ENCODE measurements around the gene PLCL1. TPM values are rescaled to one million over a fixed set of nuclear protein-coding genes. Genes with fewer than 3 reads are reported as not detected.

The PLCL1 gene
- total RNA-seq, 1 experiment from 2014 or later, result not detected

DNA sequence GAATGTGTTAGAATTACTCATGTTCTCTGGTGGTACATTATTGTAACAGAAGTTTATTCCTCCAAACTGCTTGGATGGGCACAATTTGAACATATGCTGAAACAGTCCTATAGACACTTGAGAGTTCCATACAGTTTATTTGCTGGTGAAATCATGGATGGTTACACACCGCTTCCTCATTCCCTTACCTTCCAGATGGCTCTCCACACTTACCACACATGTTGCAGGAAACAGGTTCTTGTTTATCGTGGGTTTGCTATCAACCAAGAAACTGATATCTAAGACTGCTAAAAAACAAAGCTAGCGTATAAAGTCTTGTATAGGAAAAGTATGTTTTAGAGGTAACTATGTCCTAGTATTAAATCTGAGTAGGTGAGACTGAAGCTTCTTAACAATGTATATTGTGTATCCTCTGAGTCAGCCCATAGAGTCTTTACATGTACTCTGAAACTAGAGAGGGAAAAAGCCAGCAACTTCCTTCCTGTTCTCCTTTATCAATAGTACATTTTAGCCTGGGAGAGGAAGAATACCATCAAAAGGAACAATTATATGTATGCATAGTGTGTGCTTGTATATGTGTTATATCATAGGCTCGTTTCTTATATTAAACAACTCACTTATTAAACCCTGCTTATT, 313.1 kb downstream of the PLCL1 start:
- no peak overlapping the region for H3K4me3 ChIP-seq (ENCODE audit: low read length)
- H3K9ac ChIP-seq (ENCODE audit: low read length), result no peak overlapping the region
- H3K79me2 ChIP-seq (ENCODE audit: low read length), result no peaks in the 10 kb centered on the region
- H4K20me1 ChIP-seq (ENCODE audit: insufficient read depth, low read depth, low read length), result no peaks in the 10 kb centered on the region
- no peaks in the 10 kb centered on the region for H3K4me1 ChIP-seq (ENCODE audit: low read length)
- no peak overlapping the region for H3K27ac ChIP-seq (ENCODE audit: low read length)
- no peak overlapping the region for H2AFZ ChIP-seq (ENCODE audit: low read length)
- no peak for DNase-seq
- H3K9me3 ChIP-seq (ENCODE audit: low read length), result no peaks in the 10 kb centered on the region
- H3K27me3 ChIP-seq (ENCODE audit: low read length), result no peaks in the 10 kb centered on the region
- H3K4me2 ChIP-seq (ENCODE audit: low read depth, low read length, poor library complexity, severe bottlenecking), result no peak overlapping the region
- no peaks in the 10 kb centered on the region for H3K36me3 ChIP-seq (ENCODE audit: insufficient read depth, low read length)
- no peaks in the 10 kb centered on the region for H3K9me2 ChIP-seq (replicated peaks; ENCODE audit: insufficient read depth, low read length)

DNA sequence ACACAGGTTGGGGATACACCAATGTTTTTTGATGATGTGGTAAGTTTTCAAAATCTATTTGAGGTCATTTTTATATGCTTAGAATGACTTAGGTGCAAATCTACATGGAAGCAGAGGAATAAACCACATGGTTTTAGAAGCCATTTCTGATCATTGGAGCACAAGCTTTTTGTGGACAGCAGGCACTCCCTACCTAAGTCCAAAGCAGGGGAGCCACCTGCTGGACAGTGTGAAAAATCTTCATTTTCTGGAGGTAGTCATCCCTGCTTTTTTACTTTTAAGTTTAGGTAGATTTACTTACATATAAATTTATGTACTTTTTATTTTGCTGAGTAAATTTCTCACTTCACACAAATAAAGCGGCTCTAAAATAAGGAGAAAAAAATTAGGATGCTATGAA, 323.2 kb downstream of the PLCL1 start:
- DNase-seq, result peak; percentile 78
- Histone ChIP-seq H3K4me3 (ENCODE audit: low read length) (no peak overlapping the region), H3K9me3 (ENCODE audit: low read length) (no peaks in the 10 kb centered on the region), H3K27me3 (ENCODE audit: low read length) (no peaks in the 10 kb centered on the region), H4K20me1 (ENCODE audit: insufficient read depth, low read depth, low read length) (no peaks in the 10 kb centered on the region), H3K9ac (ENCODE audit: low read length) (no peak overlapping the region), H3K27ac (ENCODE audit: low read length) (no peak overlapping the region), H3K4me2 (ENCODE audit: low read depth, low read length, poor library complexity, severe bottlenecking) (no peak overlapping the region), H3K79me2 (ENCODE audit: low read length) (no peaks in the 10 kb centered on the region), H3K36me3 (ENCODE audit: insufficient read depth, low read length) (no peaks in the 10 kb centered on the region), H2AFZ (ENCODE audit: low read length) (no peak overlapping the region), H3K4me1 (ENCODE audit: low read length) (peaks cover 5% of the 10 kb centered on the region), H3K9me2 (replicated peaks; ENCODE audit: insufficient read depth, low read length) (no peaks in the 10 kb centered on the region)

DNA sequence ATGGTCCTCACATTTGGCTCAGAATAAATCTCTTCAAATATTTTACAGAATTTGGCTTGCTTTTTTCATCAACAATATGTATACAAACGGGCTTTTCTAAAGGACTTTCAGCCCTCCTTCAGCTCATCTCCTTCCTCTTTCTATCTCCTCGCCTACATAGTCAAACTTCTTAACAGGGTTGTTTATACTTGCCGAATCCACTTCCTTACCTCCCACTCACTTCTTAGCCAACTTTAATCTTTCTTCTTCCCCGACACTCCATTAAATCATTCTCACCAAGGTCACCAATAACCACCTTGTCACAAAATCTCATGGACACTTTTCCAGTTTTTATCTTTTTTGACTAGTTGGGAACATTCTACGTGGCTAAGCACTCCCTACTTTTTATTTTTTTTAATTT, 325.2 kb downstream of the PLCL1 start:
- Histone ChIP-seq H4K20me1 (ENCODE audit: insufficient read depth, low read depth, low read length) (no peaks in the 10 kb centered on the region), H3K9me2 (replicated peaks; ENCODE audit: insufficient read depth, low read length) (no peaks in the 10 kb centered on the region), H3K9me3 (ENCODE audit: low read length) (no peaks in the 10 kb centered on the region), H3K4me1 (ENCODE audit: low read length) (peaks cover 5% of the 10 kb centered on the region), H3K36me3 (ENCODE audit: insufficient read depth, low read length) (no peaks in the 10 kb centered on the region), H3K4me2 (ENCODE audit: low read depth, low read length, poor library complexity, severe bottlenecking) (no peak overlapping the region), H3K27me3 (ENCODE audit: low read length) (no peaks in the 10 kb centered on the region), H3K9ac (ENCODE audit: low read length) (no peak overlapping the region), H3K27ac (ENCODE audit: low read length) (no peak overlapping the region), H2AFZ (ENCODE audit: low read length) (no peak overlapping the region), H3K4me3 (ENCODE audit: low read length) (no peak overlapping the region), H3K79me2 (ENCODE audit: low read length) (no peaks in the 10 kb centered on the region)
- no peak for DNase-seq

DNA sequence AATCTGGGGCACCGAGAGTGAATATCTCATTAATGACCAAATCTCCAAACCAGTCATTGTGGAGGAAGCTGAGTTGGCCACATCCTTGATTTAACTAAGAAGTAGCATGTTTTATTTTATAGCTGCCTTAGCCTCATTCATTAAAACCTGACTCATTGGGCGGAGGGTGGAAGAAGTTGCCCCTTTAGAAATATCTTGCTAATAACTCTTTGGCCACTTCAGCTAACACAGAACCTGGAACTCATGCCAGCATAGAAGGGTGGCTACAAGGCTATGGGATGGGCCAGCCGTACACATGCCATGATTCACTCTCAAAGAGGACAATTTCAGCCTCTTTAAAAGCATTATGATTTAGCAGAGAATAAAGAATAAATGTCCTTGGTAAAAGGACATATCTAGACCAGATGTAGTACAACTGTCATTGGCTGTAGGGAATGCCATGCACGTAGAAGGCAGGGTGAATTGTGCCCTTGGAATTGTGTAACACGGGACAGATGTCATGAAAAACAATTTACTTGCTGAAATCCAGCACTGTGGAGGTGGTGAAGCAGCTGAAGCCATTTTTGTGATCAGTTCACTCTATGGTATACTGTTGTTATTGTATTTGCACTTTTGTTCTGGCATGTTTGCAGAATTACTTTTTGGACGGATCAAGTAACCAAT, 330.0 kb downstream of the PLCL1 start:
- H2AFZ ChIP-seq (ENCODE audit: low read length), result no peak overlapping the region
- H3K27ac ChIP-seq (ENCODE audit: low read length), result no peak overlapping the region
- H3K9me2 ChIP-seq (replicated peaks; ENCODE audit: insufficient read depth, low read length), result no peaks in the 10 kb centered on the region
- DNase-seq, result no peak
- H3K9me3 ChIP-seq (ENCODE audit: low read length), result no peaks in the 10 kb centered on the region
- H3K36me3 ChIP-seq (ENCODE audit: insufficient read depth, low read length), result no peaks in the 10 kb centered on the region
- H3K4me3 ChIP-seq (ENCODE audit: low read length), result no peak overlapping the region
- peaks cover 5% of the 10 kb centered on the region for H3K4me1 ChIP-seq (ENCODE audit: low read length)
- H3K79me2 ChIP-seq (ENCODE audit: low read length), result no peaks in the 10 kb centered on the region
- no peaks in the 10 kb centered on the region for H3K27me3 ChIP-seq (ENCODE audit: low read length)
- no peak overlapping the region for H3K9ac ChIP-seq (ENCODE audit: low read length)
- no peaks in the 10 kb centered on the region for H4K20me1 ChIP-seq (ENCODE audit: insufficient read depth, low read depth, low read length)
- no peak overlapping the region for H3K4me2 ChIP-seq (ENCODE audit: low read depth, low read length, poor library complexity, severe bottlenecking)

DNA sequence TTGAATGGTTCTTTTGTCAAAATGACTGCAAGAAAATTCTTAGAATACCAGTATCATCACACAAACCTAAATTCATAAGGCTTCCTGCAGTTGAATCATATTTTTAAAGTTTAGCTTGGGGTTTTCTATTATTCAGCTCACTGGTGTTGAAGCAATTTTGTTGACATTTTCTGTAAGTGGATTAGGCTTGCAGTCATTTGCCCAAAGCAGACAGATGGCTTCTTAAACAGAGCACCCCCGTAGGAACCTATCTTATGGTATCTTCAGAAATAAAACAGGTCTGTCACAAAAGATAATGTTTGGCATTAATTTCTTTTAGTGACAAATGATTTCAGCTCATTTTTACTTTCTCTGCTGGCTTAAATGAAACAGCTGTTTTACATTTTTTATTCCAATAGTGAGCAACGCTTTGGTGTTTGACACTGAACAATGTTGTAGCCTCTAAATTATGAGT, 331.1 kb downstream of the PLCL1 start:
- Histone ChIP-seq H2AFZ (ENCODE audit: low read length) (no peak overlapping the region), H3K79me2 (ENCODE audit: low read length) (no peaks in the 10 kb centered on the region), H3K9ac (ENCODE audit: low read length) (no peak overlapping the region), H3K4me1 (ENCODE audit: low read length) (no peaks in the 10 kb centered on the region; the same call in 1 of the 2 replicates), H3K27ac (ENCODE audit: low read length) (no peak overlapping the region), H3K27me3 (ENCODE audit: low read length) (no peaks in the 10 kb centered on the region), H3K4me3 (ENCODE audit: low read length) (no peak overlapping the region), H4K20me1 (ENCODE audit: insufficient read depth, low read depth, low read length) (no peaks in the 10 kb centered on the region), H3K4me2 (ENCODE audit: low read depth, low read length, poor library complexity, severe bottlenecking) (no peak overlapping the region), H3K9me3 (ENCODE audit: low read length) (no peaks in the 10 kb centered on the region), H3K9me2 (replicated peaks; ENCODE audit: insufficient read depth, low read length) (no peaks in the 10 kb centered on the region), H3K36me3 (ENCODE audit: insufficient read depth, low read length) (no peaks in the 10 kb centered on the region)
- DNase-seq, result no peak

GRCh38 chr2:198136142-198136541, 331.7 kb downstream of the PLCL1 start:
- Histone ChIP-seq H3K79me2 (ENCODE audit: low read length) (no peaks in the 10 kb centered on the region), H3K4me1 (ENCODE audit: low read length) (no peaks in the 10 kb centered on the region), H3K4me3 (ENCODE audit: low read length) (no peak overlapping the region), H2AFZ (ENCODE audit: low read length) (no peak overlapping the region), H3K4me2 (ENCODE audit: low read depth, low read length, poor library complexity, severe bottlenecking) (no peak overlapping the region), H3K36me3 (ENCODE audit: insufficient read depth, low read length) (no peaks in the 10 kb centered on the region), H3K9me3 (ENCODE audit: low read length) (no peaks in the 10 kb centered on the region), H4K20me1 (ENCODE audit: insufficient read depth, low read depth, low read length) (no peaks in the 10 kb centered on the region), H3K9me2 (replicated peaks; ENCODE audit: insufficient read depth, low read length) (no peaks in the 10 kb centered on the region), H3K27ac (ENCODE audit: low read length) (no peak overlapping the region), H3K27me3 (ENCODE audit: low read length) (no peaks in the 10 kb centered on the region), H3K9ac (ENCODE audit: low read length) (no peak overlapping the region)
- no peak for DNase-seq

- Histone ChIP-seq H3K79me2 (ENCODE audit: low read length) (no peaks in the 10 kb centered on the region), H3K9ac (ENCODE audit: low read length) (no peak overlapping the region), H3K27me3 (ENCODE audit: low read length) (no peaks in the 10 kb centered on the region), H2AFZ (ENCODE audit: low read length) (no peak overlapping the region), H3K36me3 (ENCODE audit: insufficient read depth, low read length) (no peaks in the 10 kb centered on the region), H3K9me3 (ENCODE audit: low read length) (no peaks in the 10 kb centered on the region), H3K4me1 (ENCODE audit: low read length) (no peaks in the 10 kb centered on the region), H3K27ac (ENCODE audit: low read length) (no peak overlapping the region), H3K9me2 (replicated peaks; ENCODE audit: insufficient read depth, low read length) (no peaks in the 10 kb centered on the region), H4K20me1 (ENCODE audit: insufficient read depth, low read depth, low read length) (no peaks in the 10 kb centered on the region), H3K4me3 (ENCODE audit: low read length) (no peak overlapping the region), H3K4me2 (ENCODE audit: low read depth, low read length, poor library complexity, severe bottlenecking) (no peak overlapping the region)
- DNase-seq, result no peak
Observed at GRCh38 chr2:198137733-198138132, 333.3 kb downstream of the PLCL1 start.

- Histone ChIP-seq H3K36me3 (ENCODE audit: insufficient read depth, low read length) (no peaks in the 10 kb centered on the region), H3K9me3 (ENCODE audit: low read length) (no peaks in the 10 kb centered on the region), H3K9me2 (replicated peaks; ENCODE audit: insufficient read depth, low read length) (no peaks in the 10 kb centered on the region), H3K4me3 (ENCODE audit: low read length) (no peak overlapping the region), H3K79me2 (ENCODE audit: low read length) (no peaks in the 10 kb centered on the region), H3K27me3 (ENCODE audit: low read length) (no peaks in the 10 kb centered on the region), H4K20me1 (ENCODE audit: insufficient read depth, low read depth, low read length) (no peaks in the 10 kb centered on the region), H2AFZ (ENCODE audit: low read length) (no peak overlapping the region), H3K4me1 (ENCODE audit: low read length) (no peaks in the 10 kb centered on the region), H3K4me2 (ENCODE audit: low read depth, low read length, poor library complexity, severe bottlenecking) (no peak overlapping the region), H3K27ac (ENCODE audit: low read length) (no peak overlapping the region), H3K9ac (ENCODE audit: low read length) (no peak overlapping the region)
- no peak for DNase-seq
Observed at GRCh38 chr2:198141726-198142125, 337.3 kb downstream of the PLCL1 start.
